ENCODE data around the gene PLEKHG1. TPM values are rescaled to one million over a fixed set of nuclear protein-coding genes. Genes with fewer than 3 reads are reported as not detected.

Gene PLEKHG1
- polyA plus RNA-seq, 5 donors: 23.6 to 34.2 (median 31.2) TPM

DNA sequence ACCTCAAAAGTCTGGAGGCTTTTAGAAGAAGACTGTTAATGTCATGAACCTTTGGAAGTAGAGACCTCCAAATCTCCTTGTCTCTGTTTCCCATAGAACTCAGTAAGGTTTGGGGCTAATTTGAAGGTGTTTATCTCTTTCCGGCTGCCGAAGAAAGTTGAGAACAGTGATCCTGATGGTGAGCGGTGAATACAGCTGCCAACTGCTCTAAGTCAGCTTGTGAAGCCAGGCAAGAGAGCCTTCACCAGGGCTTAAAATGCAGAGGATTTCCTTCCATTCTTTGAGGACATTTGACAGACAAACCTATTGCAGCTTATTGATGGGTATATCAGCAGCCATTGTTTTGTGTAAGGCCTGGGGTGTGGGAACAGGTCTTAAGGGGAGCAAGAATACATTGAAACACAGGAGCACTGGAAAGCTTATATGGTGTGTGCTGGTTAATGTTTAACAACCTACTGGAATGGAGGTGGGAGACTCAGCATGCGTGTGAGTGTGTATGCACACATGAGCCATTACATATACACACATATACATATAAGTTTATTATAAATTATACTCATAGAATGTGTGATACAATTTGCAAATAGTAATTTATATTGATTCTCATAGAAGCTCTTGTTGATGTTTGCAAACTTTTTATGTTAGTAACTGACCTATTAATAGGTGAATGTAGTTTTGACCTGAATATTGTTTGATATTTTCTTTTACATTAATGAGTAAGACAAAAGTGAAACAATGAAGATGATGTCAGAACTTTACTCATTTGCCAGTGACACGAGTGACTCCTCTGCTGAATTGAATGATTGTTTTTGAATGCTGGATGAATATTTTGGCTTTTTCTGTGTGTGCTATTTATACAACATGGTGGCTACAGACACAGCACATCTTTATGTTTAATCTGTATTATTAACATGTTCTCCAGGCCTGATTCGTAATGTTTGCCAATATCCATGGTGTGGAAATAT, 18.1 kb downstream of the PLEKHG1 start:
- DNase-seq: no peak

GRCh38 chr6:150619275-150619674, 19.6 kb downstream of the PLEKHG1 start:
- DNase-seq: no peak

- no peak for DNase-seq
Observed at GRCh38 chr6:150620244-150620643, 20.6 kb downstream of the PLEKHG1 start.

GRCh38 chr6:150620763-150621162, 21.1 kb downstream of the PLEKHG1 start:
- DNase-seq: no peak

- DNase-seq: no peak
Observed at GRCh38 chr6:150622476-150622875, 22.8 kb downstream of the PLEKHG1 start.

DNA sequence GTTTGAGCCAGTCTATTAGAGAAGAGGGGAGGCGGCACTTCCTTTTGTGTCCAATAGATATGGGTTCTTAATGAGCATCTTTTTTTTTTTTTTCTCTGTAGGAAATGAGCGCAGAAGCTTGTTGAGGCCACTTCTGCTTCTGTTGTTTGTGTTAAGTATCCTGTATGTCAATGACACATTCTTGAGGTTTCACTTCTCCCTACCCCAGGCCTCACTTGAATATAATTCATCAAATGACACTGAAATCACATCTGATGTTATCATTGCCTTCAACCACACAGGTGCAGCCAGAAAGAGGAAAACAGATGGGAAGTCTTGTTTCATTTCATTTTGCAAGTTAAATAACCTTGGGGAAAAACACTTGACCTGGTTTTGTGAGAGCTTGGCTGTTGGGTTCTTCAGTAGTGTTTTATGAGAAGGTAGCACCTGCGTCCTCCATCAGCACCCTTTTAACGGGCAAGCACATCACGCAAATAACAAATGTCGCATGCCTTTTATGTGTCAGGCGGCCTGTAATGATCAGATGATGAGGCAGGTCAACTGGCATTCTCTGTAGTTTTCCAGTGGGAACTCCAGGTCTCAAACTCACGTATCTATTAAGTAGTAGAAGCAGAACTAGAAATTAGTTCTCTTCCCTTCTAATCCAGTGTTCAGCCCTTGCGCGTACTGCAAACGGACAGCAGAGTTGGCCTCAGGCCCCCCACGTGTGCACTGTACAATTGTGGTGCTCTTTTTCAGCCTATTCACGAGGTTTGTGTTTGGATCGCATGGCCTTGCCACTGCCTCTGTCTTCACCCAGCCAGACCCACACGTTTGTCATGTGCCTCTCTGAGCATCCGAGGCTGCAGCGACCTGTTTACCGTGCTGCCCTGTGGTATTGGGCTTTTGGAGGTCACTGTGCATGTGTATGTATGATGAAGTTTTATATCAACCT, 23.5 kb downstream of the PLEKHG1 start:
- DNase-seq: no peak

DNA sequence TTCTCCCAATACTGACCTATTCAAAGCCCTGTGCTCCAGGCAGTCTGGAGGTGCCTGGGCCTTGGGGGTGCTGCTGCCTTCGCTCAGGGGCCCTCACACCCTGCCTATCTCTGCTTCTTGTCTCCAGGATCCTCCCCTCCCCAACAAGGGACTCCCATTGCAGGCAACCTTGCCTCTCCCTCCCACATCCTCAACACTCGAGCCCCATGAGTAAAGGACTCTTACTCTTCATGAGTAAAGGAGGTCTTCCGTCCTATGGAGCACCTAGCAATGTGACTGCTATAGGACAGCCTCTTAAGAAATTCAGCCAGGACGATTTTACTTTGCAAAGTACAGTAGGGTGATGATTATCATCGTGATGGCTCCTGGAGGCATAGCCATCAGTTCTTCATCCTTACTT, 24.5 kb downstream of the PLEKHG1 start:
- no peak for DNase-seq

DNA sequence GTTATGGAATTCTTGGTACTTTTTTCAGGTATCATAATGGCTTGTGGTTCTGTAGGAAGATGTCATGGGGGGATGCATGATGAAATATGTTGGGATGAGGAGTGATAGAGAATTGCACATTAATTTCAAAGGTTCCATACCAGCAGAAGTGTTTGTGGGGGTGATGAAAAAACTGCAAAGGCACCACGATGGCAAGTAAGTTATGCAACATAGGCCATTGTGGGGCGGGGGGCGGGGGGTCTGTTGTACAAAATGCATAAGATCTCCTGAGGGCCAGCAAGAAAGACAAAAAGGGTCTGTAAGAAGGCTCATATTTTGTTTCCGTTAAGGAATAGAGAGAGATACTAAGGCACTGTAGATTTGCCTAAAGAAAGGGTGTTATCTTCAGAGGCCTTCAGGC, 26.2 kb downstream of the PLEKHG1 start:
- DNase-seq: no peak

DNA sequence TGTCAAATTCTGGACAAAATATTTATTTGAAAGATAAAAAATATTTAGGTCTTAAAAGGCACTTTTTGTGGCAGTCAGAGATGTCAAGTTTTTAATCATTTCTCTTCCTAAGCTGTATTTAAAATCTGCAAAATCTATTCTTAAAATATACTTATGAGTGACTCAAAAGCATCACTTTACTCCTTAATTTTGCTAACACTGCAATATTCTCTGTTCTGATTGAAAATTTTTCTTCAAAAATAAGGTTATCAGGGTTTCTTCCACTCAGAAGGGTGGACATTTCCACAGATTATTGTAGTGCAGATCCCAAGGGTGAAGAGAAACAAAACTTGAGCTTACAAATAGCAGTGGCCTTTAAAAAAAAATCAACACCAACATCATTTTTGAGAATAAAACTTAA, 27.5 kb downstream of the PLEKHG1 start:
- DNase-seq: no peak

DNA sequence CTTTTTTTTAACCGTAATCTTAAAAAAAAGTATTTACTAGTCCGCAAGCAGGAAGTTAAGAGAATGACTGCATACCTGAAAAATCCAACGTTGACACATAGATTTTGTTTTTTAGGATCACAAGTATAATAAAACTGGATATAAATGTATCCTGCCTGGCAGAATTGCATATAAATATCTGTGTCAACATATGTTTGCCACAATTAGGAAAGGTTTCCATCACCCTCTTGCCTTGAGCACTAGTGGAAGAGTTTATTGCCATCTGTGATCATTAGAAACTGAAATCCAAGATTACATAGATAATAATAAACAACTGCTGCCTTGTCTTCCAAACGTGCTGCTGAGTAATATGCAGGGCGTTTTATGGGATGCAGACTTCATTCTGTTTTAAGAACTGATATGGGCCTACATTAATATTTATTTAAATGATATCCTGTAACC, 27.9 kb downstream of the PLEKHG1 start:
- DNase-seq: no peak

DNA sequence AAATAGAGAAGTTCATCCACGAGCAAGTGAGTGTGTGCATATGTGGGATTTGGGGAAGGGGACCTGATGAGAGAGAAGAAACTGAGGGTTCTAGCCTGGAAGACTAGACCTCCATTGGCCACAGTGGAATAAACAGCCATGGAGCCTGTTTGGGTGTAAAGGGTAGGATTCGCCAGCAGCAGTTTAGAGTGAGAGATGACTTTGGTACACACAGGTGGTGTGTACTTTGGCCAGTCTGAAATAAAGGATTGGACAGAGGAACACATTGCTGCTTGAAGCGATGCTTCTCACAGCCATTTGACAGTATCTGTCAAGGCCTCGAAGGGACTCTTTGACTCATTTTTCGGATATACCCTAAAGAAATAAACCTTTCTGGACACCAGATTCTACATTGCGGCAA, 29.2 kb downstream of the PLEKHG1 start:
- no peak for DNase-seq

GRCh38 chr6:150631283-150631983, 31.7 kb downstream of the PLEKHG1 start:
- no peak for DNase-seq

DNA sequence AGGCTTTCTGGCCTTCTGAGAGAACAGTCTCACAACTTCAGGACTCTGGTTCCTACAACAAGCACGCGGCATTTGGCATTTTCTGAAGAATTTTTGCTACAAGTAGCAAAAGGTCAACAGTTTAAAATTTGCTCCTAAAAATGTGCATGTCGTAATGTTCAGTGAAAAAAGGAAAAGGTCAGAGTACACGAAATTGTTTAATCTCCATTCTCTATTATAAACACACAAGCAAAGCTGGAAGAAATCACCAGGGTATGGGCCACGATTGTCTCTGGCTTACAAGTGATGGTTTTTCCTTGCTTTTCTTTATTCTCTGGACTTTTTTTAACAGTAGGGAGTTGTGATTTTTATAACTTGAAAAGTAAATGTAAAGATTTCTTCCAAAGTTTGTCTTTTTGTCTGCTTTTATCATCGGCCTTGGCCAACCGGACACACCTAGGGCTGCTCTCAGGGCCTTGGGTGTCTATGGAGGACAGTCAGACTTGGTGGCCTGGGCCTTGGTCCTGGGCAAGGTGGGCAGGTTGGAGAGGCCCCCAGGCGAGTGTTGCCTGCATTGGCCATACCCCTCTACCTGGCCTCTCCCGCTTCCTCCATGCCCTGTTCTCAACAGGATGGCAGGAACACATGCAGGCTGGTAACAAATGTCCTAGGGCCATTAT, 32.4 kb downstream of the PLEKHG1 start:
- peak in 1 of 2 donors; percentile 23 for DNase-seq

- no peak for DNase-seq
Observed at GRCh38 chr6:150632785-150633485, 33.2 kb downstream of the PLEKHG1 start.

DNA sequence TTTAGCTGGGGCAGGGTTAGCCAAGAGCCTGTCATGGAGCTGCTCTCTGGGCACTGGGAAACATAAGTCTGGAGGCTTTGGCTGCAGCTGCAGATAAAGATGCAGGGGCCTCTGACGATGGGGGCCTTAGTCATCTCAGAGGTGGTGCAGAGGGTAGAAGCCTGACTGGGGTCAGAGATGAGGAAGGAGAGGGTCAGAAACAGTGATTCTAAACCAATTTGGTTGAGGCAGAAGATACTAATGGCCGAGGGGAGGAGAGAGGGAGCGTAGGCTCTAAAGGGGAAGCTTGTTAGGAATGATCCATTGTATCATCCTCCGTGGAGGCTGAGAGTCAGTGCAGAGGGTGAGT, 33.8 kb downstream of the PLEKHG1 start:
- DNase-seq: no peak

- DNase-seq: no peak
Observed at GRCh38 chr6:150634176-150634963, 34.7 kb downstream of the PLEKHG1 start.

GRCh38 chr6:150634964-150635292, 35.2 kb downstream of the PLEKHG1 start:
- DNase-seq: no peak

GRCh38 chr6:150635906-150636514, 36.3 kb downstream of the PLEKHG1 start:
- no peak for DNase-seq

- DNase-seq: no peak
Observed at GRCh38 chr6:150636808-150637207, 37.1 kb downstream of the PLEKHG1 start.

DNA sequence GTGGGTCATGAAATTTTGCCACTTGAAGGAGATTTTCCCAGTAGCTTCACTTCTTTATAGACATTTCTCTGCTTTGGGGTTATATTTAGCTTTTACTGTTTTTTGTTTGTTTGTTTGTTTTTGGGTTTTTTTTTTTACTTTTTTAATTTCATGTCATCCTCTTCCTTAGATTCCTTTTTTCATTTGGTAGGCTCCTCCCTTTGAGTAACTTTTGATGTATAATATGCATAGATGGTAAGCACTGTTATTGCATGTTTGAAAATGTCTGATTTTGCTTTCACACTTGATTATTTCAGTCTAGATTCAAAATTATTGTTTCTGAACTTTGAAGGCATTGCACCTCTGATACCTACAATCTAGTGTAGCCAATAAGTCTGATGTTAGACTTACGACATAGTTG, 37.6 kb downstream of the PLEKHG1 start:
- no peak for DNase-seq

All from right lung (tissue), 5 donors.